Esophagus squamous epithelium (tissue), 5 donors: Measurements from ENCODE around the gene SERPINB5. TPM values are rescaled to one million over a fixed set of nuclear protein-coding genes. Genes with fewer than 3 reads are reported as not detected.
A peak's percentile ranks its signal among the peaks of the same experiment; 100 is the strongest.

Experiments used
- DNase-seq: peaks from one replicate; lab custom pipeline; 2025; lab: John Stamatoyannopoulos, UW
- H3K27ac ChIP-seq, 4 donors: fragments of 200-600 bp; sonication (generic); one replicate each; pipeline ENCODE4 v1.5.1; 2016 to 2019; ENCODE audit warnings: mild to moderate bottlenecking in 1 of 4
- H3K27me3 ChIP-seq, 4 donors: fragments of 200-600 bp; sonication (generic); 1 replicate in 3 of 4; 2 replicates in 1 of 4; pipeline versions ENCODE4 v1.5.1 to v1.6.0; 2017 to 2021; ENCODE audit warnings: antibody characterized with exemption in 1 of 4
- H3K36me3 ChIP-seq, 3 donors: fragments of 200-600 bp; sonication (generic); one replicate each; pipeline ENCODE4 v1.5.1; 2016 to 2019
- H3K4me1 ChIP-seq, 3 donors: fragments of 200-600 bp; sonication (generic); one replicate each; pipeline ENCODE4 v1.5.1; 2017 to 2019
- H3K4me3 ChIP-seq, 4 donors: fragments of 200-600 bp; sonication (generic); 1 replicate in 3 of 4; 2 replicates in 1 of 4; pipeline ENCODE4 v1.5.1; 2016 to 2019; ENCODE audit warnings: mild to moderate bottlenecking in 2 of 4, moderate library complexity in 1 of 4
- H3K9me3 ChIP-seq, 3 donors: fragments of 200-600 bp; sonication (generic); one replicate each; pipeline ENCODE4 v1.5.1; 2016 to 2019
- CTCF ChIP-seq, 6 experiments: fragments of 450-650 bp in 4 of 6; fragments of 200-600 bp in 2 of 6; sonication (generic) in 2 of 6; IDR thresholded peaks; one replicate each; pipeline ENCODE4 v1.5.1; 2016 to 2019; ENCODE audit warnings: antibody characterized with exemption in 6 of 6, mild to moderate bottlenecking in 4 of 6, moderate library complexity in 4 of 6
- POLR2A ChIP-seq, 4 donors: fragments of 450-650 bp; IDR thresholded peaks; one replicate each; pipeline ENCODE4 v1.6.1; 2017; ENCODE audit warnings: antibody characterized with exemption in 4 of 4, mild to moderate bottlenecking in 4 of 4, moderate library complexity in 3 of 4
- WGBS, 2 donors: methylation state at CpG; one replicate each; pipeline ENCODE4 v1.1.5; 2018; 5-methylcytosine and 5-hydroxymethylcytosine counted together
- intact Hi-C: fragments of 100-400 bp; cut with DNase I; formaldehyde crosslinking; loops from one replicate; pipeline ENCODE4 v1.15.0; 2022
- total RNA-seq, 4 donors: library from RNA; depleted of rRNA; stranded (reverse); fragments of >200 nt; gene quantifications; one replicate each; pipeline ENCODE4 v1.1.0, GENCODE V29; 2016
- donor health status: DM: yes; HTN: yes; CAD: no.

The SERPINB5 gene
- total RNA-seq, 4 donors from 2014 or later = 204 to 363 (median 268) TPM

- Histone ChIP-seq H3K27me3 (no peaks in the 10 kb centered on the region), H3K4me1 (peaks cover 0 to 58% (median 10%) of the 10 kb centered on the region in 3 donors), H3K36me3 (no peaks in the 10 kb centered on the region), H3K4me3 (no peak overlapping the region), H3K27ac (peak overlapping the region; percentile 82 to 95 (median 86)), H3K9me3 (no peaks in the 10 kb centered on the region)
- intact Hi-C loops = no loop called here
- WGBS, 2 donors = 26 to 34% methylated on average over 6 of the region's 6 CpGs
- TF ChIP-seq POLR2A (IDR thresholded peaks at IDR 0.05) = no peak
- no peak for TF ChIP-seq CTCF (IDR thresholded peaks at IDR 0.05)
- DNase-seq = no peak
These were observed 32.2 kb upstream of the SERPINB5 start for GRCh38 chr18:63444580-63444979.

- H3K9me3 ChIP-seq = no peaks in the 10 kb centered on the region
- H3K4me1 ChIP-seq = peaks cover 0 to 54% (median 10%) of the 10 kb centered on the region in 3 donors
- intact Hi-C loops = no loop called here
- H3K4me3 ChIP-seq = no peak overlapping the region
- TF ChIP-seq CTCF (IDR thresholded peaks at IDR 0.05) (no peak), POLR2A (IDR thresholded peaks at IDR 0.05) (no peak)
- WGBS, 2 donors = 32 to 44% methylated on average over 1 to 2 of the region's 2 CpGs
- DNase-seq = no peak
- no peaks in the 10 kb centered on the region for H3K36me3 ChIP-seq
- H3K27me3 ChIP-seq = no peaks in the 10 kb centered on the region
- H3K27ac ChIP-seq = peak overlapping the region; percentile 82 to 95 (median 86)
These were observed 31.7 kb upstream of the SERPINB5 start for GRCh38 chr18:63445037-63445436.

- no peak for DNase-seq
- Histone ChIP-seq H3K4me1 (peaks cover 0 to 51% (median 10%) of the 10 kb centered on the region in 3 donors), H3K4me3 (no peak overlapping the region), H3K27ac (peak overlapping the region in 3 of 4 donors; percentile 22 to 95 (median 89)), H3K9me3 (no peaks in the 10 kb centered on the region), H3K27me3 (no peaks in the 10 kb centered on the region), H3K36me3 (no peaks in the 10 kb centered on the region)
- TF ChIP-seq POLR2A (IDR thresholded peaks at IDR 0.05) (no peak), CTCF (IDR thresholded peaks at IDR 0.05) (no peak)
- 79 to 83% methylated on average over 2 to 3 of the region's 3 CpGs for WGBS, 2 donors
- intact Hi-C loops = no loop called here
These were observed 30.5 kb upstream of the SERPINB5 start for GRCh38 chr18:63446266-63446665.

GRCh38 chr18:63447066-63447465 lies 29.7 kb upstream of the SERPINB5 start:
- no peaks in the 10 kb centered on the region for H3K9me3 ChIP-seq
- H3K27me3 ChIP-seq = no peaks in the 10 kb centered on the region
- intact Hi-C loops = no loop called here
- no peak for TF ChIP-seq POLR2A (IDR thresholded peaks at IDR 0.05)
- TF ChIP-seq CTCF (IDR thresholded peaks at IDR 0.05) = no peak
- no peaks in the 10 kb centered on the region for H3K36me3 ChIP-seq
- DNase-seq = no peak
- H3K4me1 ChIP-seq = peaks cover 0 to 59% (median 12%) of the 10 kb centered on the region in 3 donors
- H3K27ac ChIP-seq = peak overlapping the region in 2 of 4 donors; percentile 21 to 89
- H3K4me3 ChIP-seq = no peak overlapping the region
- WGBS, 2 donors = 57 to 84% methylated on average over 4 to 5 of the region's 5 CpGs

- no peaks in the 10 kb centered on the region for H3K36me3 ChIP-seq
- WGBS, 2 donors = 84 to 88% methylated on average over 4 of the region's 4 CpGs
- peaks cover 0 to 57% (median 11%) of the 10 kb centered on the region in 3 donors for H3K4me1 ChIP-seq
- H3K4me3 ChIP-seq = no peak overlapping the region
- H3K27me3 ChIP-seq = no peaks in the 10 kb centered on the region
- no peak for DNase-seq
- no peaks in the 10 kb centered on the region for H3K9me3 ChIP-seq
- intact Hi-C loops = no loop called here
- no peak for TF ChIP-seq POLR2A (IDR thresholded peaks at IDR 0.05)
- H3K27ac ChIP-seq = no peak overlapping the region
These were observed 27.3 kb upstream of the SERPINB5 start for GRCh38 chr18:63449426-63449825.
